Left ventricle myocardium inferior (tissue), 1 donor: ENCODE measurements around the gene ZDHHC4. TPM values are rescaled to one million over a fixed set of nuclear protein-coding genes. Genes with fewer than 3 reads are reported as not detected.

Experiments used
- DNase-seq: peaks from one replicate; pipeline ENCODE4 v3.0.0-alpha.2; 2020
- H3K27ac ChIP-seq: fragments of 200-600 bp; replicated peaks from 2 replicates; pipeline ENCODE4 v1.8.0; 2021
- H3K27me3 ChIP-seq: fragments of 200-600 bp; 2 replicates; pipeline ENCODE4 v1.8.0; 2021; ENCODE audit warnings: low read depth
- H3K36me3 ChIP-seq: fragments of 200-600 bp; 2 replicates; pipeline ENCODE4 v1.8.0; 2021
- H3K4me1 ChIP-seq: fragments of 200-600 bp; 2 replicates; pipeline ENCODE4 v1.8.0; 2021
- H3K4me3 ChIP-seq: fragments of 200-600 bp; 2 replicates; pipeline ENCODE4 v1.8.0; 2021; ENCODE audit warnings: mild to moderate bottlenecking, moderate library complexity
- H3K9me3 ChIP-seq: fragments of 200-600 bp; replicated peaks from 2 replicates; pipeline ENCODE4 v1.8.0; 2021
- intact Hi-C: fragments of 100-400 bp; cut with micrococcal nuclease; formaldehyde crosslinking; loops from one replicate; pipeline ENCODE4 v1.11.0; 2022
- total RNA-seq: library from RNA; stranded (reverse); fragmentation: NEBNext Ultra II Directional; extraction: Animal tissue kit (Norgen Biotek cat#: 25700); gene quantifications from one replicate; pipeline ENCODE4 v1.2.1, GENCODE V29; 2021
- TF ChIP-seq, protein P1 (sequence below): fragments of 200-600 bp; IDR thresholded peaks from 2 replicates; pipeline ENCODE4 v1.8.0; 2021; ENCODE audit warnings: antibody characterized with exemption, mild to moderate bottlenecking, borderline replicate concordance
- donor health status: DM: no; HTN: yes; CAD: no; lungs with severe emphysema.

The ZDHHC4 gene
- total RNA-seq, 1 donor from 2014 or later = 36.7 TPM

DNA sequence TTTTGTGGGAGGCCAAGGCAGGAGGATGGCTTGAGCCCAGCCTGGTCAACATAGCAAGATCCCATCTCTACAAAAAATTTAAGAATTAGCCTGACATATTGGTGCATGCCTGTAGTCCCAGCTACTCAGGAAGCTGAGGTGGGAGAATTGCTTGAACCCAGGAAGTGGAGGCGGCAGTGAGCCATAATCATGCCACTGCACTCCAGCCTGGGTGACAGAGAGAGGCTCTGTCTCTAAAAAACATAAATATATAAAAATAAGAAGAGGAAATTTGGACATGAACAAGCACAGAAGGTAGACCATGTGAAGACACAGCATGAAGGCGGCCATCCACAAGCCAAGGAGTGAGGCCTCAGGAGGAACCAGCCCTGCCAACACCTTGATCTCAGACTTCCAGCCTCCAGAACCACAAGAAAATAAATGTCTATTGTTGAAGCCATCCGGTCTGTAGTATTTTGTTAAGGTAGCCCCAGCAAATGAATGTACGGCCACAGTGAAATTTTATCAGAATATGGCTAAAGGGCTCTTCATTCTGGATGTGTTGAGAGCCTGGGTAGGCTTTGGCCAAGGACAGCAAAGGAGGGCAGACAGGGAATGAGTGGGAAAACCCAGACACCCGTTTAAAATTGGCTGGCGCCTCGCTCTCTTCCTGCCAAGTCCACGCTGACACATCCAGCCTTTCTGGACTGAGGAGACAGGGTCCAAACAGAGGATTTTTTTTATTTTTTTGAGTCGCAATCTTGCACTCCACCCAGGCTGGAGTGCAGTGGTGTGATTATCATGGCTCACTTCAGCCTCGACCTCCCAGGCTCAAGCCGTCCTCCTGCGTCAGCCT, 13.1 kb upstream of the ZDHHC4 start:
- no peaks in the 10 kb centered on the region for H3K4me1 ChIP-seq

DNA sequence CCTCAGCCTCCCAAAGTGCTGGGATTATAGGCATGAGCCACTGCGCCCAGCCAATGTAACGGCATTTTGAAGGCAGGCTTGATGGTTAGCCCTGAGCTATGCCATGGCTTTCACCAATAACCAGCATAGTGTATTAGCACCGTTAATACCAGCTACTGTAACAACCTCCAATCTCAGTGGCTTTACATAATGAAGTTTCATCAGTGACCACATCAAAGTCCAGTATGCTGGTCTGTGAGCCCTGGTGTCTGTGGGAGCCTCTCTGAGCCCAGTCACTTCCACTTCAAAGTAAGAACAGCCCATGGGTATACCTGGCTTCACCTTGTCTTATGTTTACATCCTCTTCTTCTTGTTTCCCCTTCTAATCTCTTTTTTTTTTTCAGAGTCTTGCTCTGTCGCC, 11.6 kb upstream of the ZDHHC4 start:
- DNase-seq = no peak
- H3K27ac ChIP-seq = no peak overlapping the region

More for the DNA sequence above, 13.1 kb upstream of the ZDHHC4 start:
- no peaks in the 10 kb centered on the region for H3K9me3 ChIP-seq
- H3K27ac ChIP-seq = no peak overlapping the region
- no peak for DNase-seq
- TF ChIP-seq, protein P1, sequence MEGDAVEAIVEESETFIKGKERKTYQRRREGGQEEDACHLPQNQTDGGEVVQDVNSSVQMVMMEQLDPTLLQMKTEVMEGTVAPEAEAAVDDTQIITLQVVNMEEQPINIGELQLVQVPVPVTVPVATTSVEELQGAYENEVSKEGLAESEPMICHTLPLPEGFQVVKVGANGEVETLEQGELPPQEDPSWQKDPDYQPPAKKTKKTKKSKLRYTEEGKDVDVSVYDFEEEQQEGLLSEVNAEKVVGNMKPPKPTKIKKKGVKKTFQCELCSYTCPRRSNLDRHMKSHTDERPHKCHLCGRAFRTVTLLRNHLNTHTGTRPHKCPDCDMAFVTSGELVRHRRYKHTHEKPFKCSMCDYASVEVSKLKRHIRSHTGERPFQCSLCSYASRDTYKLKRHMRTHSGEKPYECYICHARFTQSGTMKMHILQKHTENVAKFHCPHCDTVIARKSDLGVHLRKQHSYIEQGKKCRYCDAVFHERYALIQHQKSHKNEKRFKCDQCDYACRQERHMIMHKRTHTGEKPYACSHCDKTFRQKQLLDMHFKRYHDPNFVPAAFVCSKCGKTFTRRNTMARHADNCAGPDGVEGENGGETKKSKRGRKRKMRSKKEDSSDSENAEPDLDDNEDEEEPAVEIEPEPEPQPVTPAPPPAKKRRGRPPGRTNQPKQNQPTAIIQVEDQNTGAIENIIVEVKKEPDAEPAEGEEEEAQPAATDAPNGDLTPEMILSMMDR = no peak
- peaks cover 17% of the 10 kb centered on the region for H3K27me3 ChIP-seq
- intact Hi-C loops = no loop called here
- no peaks in the 10 kb centered on the region for H3K36me3 ChIP-seq
- no peak overlapping the region for H3K4me3 ChIP-seq

DNA sequence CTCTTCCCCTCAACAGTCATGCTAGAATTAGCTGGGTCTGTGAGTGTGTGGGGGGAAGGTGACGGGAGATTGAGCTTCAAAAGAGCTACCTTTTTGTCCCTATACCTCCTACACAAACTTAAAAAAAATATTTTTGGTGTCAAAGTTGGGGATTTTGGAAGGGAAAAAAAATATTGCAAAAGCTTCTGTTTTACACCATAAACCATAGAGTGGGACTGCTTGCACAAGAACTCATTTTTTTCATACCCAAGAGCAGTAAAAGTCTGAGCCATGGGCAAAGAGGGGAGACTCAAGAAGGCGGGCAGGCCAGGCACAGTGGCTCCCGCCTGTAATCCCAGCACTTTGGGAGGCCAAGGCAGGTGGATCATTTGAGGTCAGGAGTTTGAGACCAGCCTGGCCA, 9.4 kb upstream of the ZDHHC4 start:
- TF ChIP-seq, protein P1 = no peak
- Histone ChIP-seq H3K4me1 (no peaks in the 10 kb centered on the region), H3K4me3 (no peak overlapping the region), H3K27me3 (peaks cover 19% of the 10 kb centered on the region), H3K36me3 (no peaks in the 10 kb centered on the region), H3K9me3 (no peaks in the 10 kb centered on the region), H3K27ac (no peak overlapping the region)
- no peak for DNase-seq
- intact Hi-C loops = no loop called here

More for the DNA sequence above, 11.6 kb upstream of the ZDHHC4 start:
- intact Hi-C loops = no loop called here
- TF ChIP-seq, protein P1 = no peak
- Histone ChIP-seq H3K9me3 (no peaks in the 10 kb centered on the region), H3K27me3 (peaks cover 19% of the 10 kb centered on the region), H3K36me3 (no peaks in the 10 kb centered on the region), H3K4me3 (no peak overlapping the region), H3K4me1 (no peaks in the 10 kb centered on the region)

DNA sequence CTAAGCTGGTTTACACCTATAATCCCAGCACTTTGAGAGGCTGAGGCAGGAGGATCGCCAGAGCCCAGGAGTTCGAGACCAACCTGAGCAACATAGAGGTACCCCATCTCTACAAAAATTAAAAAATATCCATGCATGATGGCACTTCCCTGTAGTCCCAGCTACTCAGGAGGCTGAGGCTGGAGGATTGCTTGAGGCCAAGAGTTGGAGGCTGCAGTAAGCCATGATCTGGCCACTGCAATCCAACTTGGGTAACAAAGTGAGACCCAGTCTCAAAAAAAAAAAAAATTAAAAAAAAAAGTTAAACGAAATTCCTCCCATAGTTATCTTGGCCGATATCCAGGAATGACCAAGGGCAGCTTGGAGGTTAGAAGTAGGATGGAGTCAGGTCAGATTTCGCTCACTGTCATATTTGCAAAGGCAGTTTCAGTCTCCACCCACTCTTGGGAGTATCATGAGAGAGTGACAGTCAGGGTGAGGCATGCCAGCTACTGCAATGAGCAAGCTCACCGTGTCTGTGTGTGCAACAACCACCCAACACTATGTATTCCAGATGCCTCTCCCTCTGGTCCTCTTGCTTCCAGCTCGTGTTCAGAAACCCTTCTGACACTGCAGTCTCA, 6.0 kb upstream of the ZDHHC4 start:
- Histone ChIP-seq H3K9me3 (no peaks in the 10 kb centered on the region), H3K4me1 (no peaks in the 10 kb centered on the region), H3K27ac (no peak overlapping the region), H3K36me3 (no peaks in the 10 kb centered on the region), H3K4me3 (no peak overlapping the region), H3K27me3 (peaks cover 14% of the 10 kb centered on the region)
- intact Hi-C loops = no loop called here
- TF ChIP-seq, protein P1 = no peak
- no peak for DNase-seq

DNA sequence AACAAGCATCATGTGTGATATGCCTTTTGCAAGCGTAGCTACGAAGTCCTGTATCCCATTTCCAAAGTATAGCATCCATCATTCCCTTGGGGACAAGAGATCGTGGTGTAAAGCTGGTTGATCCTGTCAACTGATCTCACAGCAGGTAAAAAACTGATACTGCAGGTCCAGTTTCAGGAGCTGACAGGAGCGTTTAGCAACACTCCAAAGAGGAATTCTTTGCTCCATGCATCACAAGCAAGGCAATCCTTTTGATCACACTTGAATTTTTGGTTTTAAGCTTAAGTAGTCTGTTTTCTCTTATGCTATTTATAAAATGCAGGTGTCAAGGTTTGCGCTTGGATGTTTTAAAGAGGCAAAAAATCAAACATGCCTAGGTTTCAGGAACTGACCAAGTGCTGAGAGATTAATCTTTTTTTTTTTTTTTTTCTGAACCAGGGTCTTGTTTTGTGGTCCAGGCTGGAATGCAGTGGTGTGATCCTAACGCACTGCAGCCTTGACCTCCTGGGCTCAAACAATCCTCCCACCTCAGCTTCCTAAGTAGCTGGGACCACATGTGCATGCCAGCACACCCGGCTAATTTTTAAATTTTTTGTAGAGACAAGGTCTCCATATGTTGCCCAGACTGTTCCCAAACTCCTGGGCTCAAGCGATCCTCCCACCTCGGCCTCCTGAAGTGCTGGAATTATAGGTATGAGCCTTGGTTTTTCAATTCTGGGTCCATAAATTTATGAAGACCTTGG, 1.8 kb upstream of the ZDHHC4 start:
- Histone ChIP-seq H3K36me3 (peaks cover 9% of the 10 kb centered on the region), H3K27ac (no peak overlapping the region), H3K4me1 (peaks cover 12% of the 10 kb centered on the region), H3K4me3 (no peak overlapping the region), H3K9me3 (no peaks in the 10 kb centered on the region), H3K27me3 (no peaks in the 10 kb centered on the region)
- TF ChIP-seq, protein P1 = no peak
- intact Hi-C loops = no loop called here
- no peak for DNase-seq
